ENCODE results near the gene NR3C2.

Gene NR3C2

DNA sequence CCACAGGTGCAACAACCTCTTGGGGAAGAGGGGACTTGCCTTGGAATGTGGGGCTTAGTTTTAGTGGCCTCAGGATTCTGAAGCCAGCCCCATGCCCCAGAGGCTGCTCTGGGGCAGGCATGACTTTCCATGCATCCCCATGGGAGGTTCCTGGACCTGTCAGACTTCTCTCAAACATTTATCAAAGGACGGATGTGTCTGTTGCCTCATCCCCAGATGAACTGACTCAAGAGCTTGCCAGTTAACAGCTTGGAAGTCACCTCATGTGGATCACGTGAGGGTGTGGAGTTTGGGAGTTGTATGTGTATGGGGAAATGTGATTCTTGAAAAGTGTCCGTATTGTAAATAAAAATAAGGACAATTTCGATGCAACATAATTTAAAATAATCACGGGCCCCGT lies 368.9 kb downstream of the NR3C2 start:
- no peak for DNase-seq (ENCODE audit: low read depth)

DNA sequence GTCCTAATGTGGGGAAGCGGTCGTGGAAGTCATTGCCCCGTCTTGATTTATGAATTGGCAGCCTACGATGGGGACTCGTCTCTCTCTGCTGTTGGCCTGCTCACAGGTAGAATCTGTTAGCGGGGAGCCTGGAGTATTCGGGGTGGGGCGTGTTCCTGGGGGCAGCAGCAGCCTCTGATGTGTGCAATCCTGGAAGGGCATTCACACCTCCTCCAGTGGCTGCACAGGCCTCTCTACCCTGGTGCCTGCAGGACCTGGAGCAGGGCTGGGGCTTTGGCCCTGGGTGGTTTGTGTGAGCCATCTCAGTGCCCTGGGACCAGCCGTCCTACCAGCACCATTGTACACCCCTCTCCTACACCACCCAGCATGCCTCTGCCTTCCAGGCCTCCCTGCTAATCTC lies 369.4 kb downstream of the NR3C2 start:
- no peak for DNase-seq (ENCODE audit: low read depth)

DNA sequence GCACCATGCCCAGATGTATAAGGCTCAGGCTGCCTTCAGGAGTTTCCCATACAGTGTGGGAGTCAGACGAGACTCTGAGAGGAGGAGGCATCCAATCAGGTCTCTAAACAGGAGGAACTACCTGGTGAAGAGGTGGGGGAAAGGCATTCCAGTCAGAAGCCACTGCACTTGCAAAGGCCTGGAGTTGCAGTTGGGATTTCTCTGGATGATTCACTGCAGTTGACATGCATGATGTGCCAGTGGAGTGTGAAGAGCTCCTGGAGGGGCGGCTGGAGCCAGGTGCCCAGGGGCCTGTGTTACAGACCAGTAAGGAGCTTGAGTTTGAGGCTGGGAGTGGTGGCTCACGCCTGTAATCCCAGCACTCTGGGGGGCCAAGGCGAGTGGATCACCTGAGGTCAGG lies 371.2 kb downstream of the NR3C2 start:
- DNase-seq (ENCODE audit: low read depth), result no peak

DNA sequence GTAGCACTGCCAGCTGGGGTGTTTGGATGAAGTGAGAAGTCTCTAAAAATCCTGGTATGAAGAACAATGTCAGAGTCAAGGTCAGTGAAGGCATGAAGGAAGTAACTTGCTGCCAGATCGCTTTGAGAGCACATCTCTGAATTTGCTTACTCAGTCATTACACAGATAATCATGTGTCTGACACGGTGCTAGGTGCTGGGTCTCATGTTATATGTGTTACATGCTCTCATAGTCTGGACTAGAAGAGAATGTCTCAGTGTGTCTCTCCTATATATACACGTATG lies 372.4 kb downstream of the NR3C2 start:
- DNase-seq (ENCODE audit: low read depth), result no peak

DNA sequence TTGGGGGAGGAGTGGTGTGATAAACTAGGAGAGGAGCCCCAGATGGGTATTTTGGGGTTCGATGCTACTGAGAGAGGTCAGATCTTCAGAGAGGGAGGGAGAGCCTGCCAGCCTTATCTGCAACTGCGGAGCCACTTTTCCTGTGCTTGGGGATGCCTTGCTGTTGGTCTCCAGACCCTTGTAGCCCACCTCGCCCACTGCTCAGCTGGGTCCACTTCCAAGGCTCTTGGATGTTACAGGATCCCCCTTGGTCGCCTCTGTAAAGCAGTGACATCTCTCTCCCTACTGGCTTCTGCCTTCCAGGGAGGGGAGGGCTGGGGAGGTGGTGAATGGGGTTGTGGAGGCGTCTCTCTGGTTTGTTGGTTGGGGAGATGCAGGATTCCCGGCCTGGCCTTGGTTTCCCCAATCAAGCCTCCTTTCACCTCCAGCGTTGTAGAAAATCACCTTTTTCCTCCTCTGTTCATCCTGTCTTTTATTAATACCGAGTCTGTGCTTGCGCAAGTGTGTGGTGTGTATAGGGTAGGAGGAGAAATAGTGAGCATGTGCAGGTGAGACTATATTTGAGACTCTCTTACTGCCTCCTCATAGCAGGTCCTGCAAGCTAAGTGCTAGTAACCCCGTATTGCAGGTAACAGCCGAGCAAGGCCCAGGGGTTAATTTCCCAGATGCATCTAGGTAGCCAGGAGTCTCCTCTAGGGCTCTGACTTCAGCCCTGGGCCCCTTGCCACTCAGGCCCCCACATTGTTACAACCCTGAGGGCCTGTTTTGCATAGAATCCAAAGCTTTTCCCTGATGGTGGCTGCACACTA lies 372.9 kb downstream of the NR3C2 start:
- DNase-seq (ENCODE audit: low read depth), result no peak

DNA sequence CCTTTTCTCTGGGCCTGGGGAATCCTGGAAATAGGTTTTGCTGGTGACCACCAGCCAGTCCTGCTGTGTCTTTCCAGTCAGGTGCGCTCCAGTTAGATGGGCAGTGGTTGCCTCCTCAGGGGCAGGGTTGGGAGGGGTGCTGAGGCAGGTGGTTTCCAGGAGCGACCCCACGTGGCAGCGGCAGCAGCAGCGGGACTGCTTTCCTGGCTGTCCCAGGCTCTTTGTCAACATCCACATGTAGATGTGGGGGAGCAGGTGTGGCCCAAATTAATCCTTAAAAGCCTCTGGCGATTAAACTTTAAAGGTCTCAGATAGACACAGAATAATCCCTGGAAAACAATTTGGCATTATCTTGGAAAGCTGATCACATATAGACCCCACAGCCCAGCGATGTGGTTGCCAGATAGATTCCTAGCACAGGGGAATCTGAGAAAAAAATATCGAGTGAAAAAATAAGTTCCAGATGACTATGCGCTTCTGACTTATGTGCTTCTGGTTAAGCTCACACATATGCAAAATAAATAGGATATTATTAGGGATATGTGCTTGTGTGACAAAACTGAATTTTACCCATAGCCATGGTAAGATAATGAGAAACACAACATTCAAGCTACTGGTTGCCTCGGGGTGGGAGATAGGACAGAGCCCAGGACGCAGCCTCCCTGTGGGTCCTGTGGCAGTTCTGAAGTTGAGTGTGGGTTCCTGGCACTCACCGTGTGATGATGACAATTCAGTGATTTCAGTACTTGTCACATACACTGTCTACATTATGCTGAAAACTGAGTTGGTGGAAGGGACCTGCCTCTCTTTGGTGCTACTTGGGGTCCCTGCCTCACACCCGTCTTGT lies 373.9 kb downstream of the NR3C2 start:
- DNase-seq (ENCODE audit: low read depth), result no peak

DNA sequence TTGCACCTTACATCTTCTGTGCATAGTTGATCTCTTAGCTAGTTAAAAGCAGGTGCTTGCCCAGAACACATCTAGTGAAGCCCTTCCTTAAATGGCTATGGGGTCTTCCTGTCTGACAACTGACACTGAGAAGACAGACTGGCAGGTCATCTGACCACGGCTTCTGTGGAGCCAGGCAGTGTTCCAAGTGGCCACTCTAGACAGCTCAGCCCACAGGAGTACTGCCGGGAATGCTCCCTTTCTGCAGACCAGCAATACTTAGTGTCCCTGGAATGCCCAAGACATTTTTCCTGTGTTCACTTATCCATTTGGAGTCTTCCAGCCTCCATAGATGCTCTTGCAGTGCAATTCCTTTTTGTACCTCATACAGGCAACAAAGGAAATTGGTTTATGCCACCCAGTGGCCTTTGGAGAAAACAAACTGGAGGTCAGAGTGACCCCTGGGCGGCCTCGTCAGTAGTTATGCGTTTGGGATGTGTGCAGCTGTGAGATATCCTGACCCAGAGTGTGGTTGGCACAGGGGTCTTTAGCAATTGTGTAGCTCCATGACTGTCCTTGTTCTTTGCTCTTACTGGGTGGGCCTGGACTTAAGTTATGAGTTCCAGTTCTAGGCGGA lies 374.8 kb downstream of the NR3C2 start:
- DNase-seq (ENCODE audit: low read depth), result no peak

DNA sequence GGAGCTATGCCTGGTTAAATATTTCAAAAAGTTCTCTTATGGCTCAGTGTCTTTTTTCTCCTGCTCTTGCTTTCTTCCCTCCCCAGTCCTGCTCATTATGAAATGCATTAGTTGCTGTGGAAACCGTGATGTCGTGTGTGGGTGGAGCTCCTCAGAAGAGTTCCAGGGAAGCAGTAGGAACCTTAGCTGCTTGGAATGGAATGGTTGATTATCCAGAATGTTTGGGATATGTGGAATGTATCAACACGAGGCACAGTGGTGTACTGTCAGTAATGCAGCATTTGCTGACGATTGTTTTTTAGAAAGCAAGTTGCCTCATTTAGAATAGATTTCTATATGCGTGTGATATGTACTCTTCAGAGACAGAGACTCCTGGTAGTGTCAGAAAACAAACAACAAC lies 377.1 kb downstream of the NR3C2 start:
- no peak for DNase-seq (ENCODE audit: low read depth)

DNA sequence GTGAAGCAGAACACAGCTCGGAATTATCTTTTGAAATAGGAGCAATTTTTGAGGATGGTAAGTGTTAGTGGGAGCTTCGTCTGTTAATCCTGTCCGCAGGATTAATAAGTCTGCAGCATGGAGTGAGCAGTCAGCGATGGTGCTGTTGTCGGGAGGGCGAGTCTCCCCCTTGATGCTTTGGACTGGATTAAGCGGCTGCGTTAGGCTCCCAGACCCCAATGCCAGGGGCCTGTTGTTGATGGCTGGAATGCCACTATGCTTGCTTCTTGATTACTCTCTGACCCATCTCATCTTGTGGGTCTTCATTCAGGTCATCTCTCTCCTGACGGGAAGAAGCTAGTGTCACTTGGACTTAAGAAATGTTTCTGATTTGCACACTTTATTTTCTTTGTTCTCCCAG lies 377.8 kb downstream of the NR3C2 start:
- no peak for DNase-seq (ENCODE audit: low read depth)

DNA sequence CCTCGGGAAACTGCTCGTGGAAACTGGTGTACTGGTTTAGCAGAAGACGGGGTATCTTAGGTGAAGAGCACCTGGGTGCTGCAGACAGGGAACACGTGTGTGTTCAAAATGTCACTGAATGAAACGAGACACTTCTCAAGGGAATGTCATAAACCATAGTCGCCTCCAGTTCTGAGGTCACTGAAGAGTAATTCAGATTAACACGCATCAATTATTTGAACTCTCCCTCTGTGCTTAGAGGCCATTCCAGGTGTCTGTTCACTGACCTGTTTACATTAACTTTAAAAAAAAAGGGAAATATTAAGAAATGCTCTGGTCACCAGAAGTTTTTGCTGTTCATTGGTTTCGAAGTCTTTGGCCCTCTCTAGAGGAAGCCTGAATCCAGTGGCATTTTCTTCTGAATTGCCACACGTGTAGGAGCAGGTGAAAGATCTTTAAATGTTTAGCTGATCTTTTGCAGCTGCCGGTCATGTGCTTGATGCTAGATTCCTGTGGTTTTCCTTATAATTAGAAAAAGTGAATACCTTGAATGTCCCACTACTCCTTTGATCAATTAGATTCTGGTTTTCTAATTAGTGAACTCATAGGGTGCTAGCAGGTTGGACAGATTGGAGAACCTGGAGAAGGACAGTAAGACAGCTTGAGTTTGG lies 379.8 kb downstream of the NR3C2 start:
- no peak for DNase-seq (ENCODE audit: low read depth)

DNA sequence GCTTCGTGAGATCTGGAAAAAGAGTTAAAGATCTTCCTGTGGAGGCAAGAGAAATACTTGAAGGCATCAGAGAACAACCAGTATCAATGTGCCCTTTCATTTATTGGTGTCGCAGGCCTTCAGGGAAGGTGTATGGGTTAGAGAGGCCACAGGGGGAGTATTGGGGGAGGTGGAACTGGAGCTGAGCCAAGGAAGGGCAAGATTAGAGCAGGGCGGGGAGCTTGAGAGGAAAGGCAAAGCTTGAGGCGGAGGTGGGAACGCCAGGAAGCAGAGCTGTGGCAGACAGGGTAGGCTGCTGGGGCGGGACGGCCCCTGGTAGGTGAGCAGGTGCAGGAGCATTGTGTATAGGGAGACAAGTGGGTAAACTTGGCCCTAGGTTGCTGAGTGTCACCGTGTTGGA lies 380.4 kb downstream of the NR3C2 start:
- DNase-seq (ENCODE audit: low read depth), result no peak

DNA sequence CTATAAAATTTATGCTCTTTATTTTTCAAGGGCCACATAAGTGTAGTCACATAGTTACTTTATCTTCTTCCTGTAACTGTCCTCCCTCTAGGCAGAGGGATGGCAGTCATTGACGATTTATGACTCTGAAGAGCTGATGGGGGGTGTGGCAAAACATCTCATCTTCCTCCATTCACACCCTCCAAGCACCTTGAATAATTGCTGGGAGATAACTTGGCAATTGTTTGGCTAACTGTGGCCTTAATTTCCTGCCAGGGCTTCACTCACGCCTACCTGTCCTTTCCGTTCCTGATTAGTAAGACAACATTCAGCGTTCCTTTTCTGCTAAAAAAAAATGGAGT lies 381.1 kb downstream of the NR3C2 start:
- DNase-seq (ENCODE audit: low read depth), result no peak

DNA sequence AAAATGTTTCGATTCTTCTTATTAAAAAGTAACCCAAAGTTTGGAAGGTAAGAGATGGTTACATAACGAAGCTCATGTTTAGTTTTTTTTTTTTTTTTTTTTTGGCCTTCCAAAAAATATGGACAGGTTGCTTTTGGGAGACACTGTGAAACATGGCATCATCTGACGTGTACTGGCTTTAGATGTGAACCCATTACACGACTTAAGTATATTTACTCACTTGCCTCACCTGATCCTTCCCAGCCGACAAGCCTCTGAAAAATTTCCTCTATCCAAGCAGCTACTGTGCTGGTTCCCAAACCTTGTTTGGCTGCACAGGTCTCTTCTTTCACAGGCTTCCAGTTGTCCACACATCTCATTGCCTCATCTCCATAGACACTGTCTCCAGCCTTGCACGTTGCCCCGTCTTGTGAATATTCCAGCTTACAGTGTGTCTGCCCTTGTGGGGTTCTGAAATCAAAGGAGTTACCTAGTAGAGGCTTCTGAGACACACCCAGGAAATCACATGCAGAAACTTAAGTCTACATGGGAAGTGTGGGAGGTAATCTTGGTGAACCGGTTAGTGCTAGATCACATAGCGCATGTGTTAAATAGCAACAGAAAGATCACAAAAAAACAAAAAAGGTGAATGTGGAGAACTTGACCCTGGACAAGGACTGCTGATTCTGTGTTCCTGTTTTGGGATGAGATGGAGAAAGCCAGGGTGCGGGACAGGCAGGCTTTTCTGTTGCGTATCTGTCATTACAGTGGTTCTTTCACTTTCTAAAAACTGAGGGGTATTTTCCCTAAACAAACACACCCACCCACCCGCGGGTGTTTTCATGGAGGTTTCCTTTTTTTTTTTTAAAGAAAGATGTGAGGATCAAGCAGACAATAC lies 381.7 kb downstream of the NR3C2 start:
- DNase-seq (ENCODE audit: low read depth), result no peak

DNA sequence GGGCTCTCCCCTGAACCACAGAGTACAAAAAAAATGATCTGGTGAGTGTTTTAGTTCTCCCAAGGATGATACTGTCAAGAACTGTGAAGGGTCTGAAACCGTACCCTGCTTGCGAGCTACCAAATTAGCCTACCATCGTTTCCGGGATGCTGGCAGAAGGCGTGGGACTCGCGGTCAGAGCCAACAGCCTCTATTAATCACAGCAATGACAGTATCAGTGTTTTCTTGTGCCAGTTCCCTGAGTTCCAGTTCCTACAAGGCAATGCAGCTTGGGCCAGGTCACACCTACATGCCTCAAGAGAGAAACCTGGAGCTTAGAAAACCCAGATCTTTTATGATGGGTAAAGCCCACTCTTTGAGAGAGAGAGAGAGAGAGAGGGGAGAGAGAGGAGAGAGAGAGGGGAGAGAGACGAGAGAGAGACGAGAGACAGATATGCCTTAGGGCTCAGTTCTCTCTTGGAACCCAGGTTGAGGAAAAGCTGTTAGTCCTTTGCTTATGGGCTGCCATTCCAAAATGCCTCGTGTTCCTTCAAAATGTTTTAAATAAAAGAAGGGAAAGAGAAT lies 382.5 kb downstream of the NR3C2 start:
- DNase-seq (ENCODE audit: low read depth), result no peak

DNA sequence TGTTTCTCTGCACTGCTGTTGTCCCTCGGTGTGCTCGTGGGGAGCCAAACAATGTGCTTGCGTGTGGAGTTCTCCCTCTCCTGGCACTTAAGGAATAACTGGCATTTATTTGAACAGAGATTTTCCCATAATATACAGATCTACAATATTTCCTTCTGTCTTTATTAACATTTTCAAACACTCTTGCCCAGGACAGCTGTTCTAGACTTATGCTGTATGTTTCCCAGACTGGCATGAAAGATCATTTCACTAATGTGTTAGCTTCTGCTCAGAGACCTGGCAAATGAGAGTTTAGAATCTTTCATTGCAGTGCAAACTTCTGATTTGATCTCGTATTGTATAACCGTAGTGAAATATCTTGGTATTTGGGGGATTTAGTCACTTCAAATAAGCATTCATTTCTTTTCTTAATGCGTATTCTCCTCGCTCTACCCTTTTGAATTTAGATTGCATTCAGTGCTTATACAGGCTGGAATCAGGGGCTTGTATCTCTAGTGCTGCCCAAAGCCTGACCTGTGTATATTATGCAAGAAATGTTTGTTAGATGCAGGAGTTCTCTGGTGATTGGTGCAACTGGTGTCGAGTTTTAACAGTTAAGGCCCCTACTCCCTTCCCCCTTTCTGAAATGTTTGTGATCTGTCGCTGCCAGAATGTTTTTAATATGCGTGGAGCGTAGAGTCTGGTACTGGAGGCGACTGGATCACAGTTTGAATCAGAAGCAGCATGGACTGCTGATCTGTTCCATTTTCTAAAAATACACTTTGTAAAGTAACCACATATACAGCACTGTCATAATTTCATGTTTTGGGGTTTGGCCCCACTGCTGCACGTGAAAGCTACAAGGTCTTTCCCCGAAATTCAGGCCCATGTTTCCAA lies 384.0 kb downstream of the NR3C2 start:
- no peak for DNase-seq (ENCODE audit: low read depth)

DNA sequence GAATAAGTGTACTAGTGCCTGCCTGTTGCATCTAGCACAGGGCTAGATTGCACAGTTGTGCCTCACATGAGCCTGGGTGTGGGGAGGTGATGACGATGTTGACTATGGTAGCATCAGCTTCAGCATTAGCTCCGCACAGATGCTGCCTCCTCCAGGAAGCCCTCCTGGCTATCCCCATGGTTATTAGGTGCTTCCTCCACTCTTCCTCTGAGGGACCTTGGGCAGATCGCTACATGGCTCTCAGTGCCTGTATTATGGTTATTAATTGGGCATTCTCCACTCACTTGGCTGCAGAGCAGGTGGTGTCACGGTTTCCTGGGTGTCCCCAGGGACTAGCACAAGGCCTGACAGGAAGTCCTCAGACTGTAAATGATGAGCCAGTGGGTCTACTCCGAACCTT lies 384.7 kb downstream of the NR3C2 start:
- DNase-seq (ENCODE audit: low read depth), result no peak

DNA sequence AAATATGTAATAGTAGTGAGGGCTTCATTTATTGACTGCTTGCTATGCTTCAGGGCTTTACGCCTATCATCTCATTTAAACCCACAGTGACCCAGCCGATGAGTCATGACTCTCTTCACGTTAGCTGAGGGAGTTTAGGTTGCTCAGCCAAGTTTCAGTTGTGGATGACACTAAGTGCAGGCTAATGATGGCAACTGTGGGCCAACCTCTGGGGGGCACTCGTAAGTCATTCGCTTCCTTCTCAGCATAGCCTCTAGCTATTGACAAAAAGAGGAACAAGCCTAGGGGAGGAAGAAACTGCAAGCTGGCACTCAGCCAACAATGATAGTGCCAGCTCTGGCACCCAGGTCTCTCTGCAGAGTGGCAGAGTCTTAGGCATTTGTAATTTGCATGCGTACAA lies 385.3 kb downstream of the NR3C2 start:
- peak; percentile 37 for DNase-seq (ENCODE audit: low read depth)

DNA sequence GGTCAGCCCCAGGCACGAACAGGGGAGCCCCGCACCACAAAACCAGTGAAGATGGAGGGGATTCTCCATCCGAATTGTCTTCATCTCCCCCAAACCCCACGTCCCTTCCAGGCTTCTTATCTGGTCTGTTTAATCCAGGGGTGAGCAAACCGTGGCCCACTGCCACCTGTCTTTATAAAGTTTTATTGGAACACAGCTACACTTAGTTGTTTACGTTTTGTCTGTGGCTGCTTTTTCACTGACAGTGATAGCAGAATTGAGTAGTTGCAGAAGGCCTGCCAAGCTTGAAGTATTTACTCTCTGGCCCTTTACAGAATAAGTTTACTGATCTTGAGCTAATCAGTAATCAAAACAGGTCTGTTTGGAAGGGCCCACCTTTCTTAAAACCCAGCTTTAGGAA lies 386.4 kb downstream of the NR3C2 start:
- no peak for DNase-seq (ENCODE audit: low read depth)

DNA sequence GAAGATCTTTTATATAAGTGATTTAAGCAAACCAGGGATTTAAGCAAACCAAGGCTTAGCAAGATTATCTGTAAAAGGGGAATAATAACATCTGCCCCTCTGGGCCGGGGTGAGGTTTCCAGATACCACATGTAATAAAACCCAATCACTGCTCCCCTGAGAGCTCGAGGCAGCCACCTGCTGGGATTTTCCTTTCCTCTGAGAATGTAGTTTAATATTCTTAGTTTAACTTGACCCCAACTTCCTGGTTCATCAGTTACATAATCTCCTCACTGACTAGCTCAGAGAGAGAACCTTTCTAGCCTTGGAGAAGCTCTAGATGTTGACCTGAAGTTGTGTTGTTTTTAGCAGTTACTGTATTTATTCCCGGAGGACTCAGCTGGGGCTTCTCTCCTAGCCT lies 387.9 kb downstream of the NR3C2 start:
- no peak for DNase-seq (ENCODE audit: low read depth)

DNA sequence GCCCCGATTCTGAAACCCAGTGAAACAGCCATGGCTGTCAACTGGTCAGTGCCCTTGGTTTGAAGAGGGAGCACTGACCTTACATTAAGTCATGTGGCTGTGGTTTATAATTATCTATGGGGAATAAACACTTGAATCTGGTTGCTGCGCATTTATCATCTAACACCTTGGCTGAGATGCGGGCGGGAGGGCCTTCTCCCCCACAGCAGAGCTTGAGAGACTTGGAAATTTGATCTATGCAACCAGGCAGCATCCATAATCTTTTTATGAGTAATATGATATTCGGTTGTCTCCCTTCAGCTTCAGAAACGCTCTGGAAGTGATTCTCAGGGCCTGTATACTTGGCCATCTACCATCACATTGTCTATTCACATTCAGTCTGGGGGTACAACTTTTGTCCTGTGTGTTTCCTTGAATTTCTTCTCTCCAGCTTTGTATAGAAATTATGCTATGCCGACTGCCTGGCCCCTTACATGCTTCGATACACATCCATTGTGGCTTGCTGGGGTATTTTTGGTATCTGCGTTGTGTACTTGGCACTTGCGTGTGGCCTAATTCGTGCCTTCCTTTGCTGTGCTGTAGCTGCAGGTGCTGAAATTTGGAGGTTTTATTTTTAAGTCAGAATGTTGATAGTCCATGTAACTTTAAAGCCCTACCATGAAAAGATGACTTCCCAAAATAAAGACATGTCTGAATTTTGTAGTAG lies 388.8 kb downstream of the NR3C2 start:
- no peak for DNase-seq (ENCODE audit: low read depth)
